SH-SY5Y (cell line): ENCODE measurements around the gene PRSS50.

ENCODE experiments used
- GATA2 ChIP-seq: IDR thresholded peaks from 2 replicates; pipeline ENCODE4 v1.6.1; 2011; ENCODE audit warnings: mild to moderate bottlenecking, low read depth, low read length
- GATA3 ChIP-seq: IDR thresholded peaks from 2 replicates; pipeline ENCODE4 v1.6.1; 2011; ENCODE audit warnings: low read depth, mild to moderate bottlenecking, low read length, moderate library complexity

DNA sequence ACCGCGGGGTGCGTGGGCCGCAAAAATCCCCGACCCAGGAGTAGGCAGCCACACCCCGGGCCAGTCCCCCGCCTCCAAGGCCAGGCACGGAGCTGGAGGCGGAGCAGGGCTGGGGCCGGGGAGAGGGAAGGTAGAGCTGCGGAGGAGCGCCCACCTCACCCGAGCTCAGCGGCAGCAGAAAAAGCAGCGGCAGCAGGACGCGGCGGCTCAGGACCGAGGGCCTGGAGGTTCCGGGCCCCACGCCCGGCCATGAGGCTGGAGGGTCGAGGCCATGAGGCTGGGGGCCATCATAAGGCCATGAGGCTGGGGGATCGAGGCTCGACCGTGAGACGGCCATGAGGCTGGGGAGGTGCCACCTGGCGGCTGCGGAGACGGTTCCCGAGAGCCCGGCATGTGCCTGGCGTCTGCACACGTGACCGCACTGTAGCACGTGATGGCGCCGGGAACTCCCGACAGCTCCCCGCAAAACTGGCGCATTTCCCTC, 32.9 kb upstream of the PRSS50 start:
- no peak for TF ChIP-seq GATA3
- no peak for TF ChIP-seq GATA2
